Activated CD4-positive, alpha-beta T cell treated with anti-CD3 and anti-CD28 coated beads, Interleukin-2, amount 50 U/mL, for 24 hours (primary cell): ENCODE measurements around the gene LTB4R.
"Not testable (repeated sequence)": the region's sequence is repeated elsewhere in the genome, so short reads cannot be mapped to it uniquely, and the experiment has no call there.

ENCODE experiments used
- DNase-seq, 2 donors: peaks; one replicate each; pipeline ENCODE4 v3.0.0-alpha.2; 2020; ENCODE audit warnings: low read depth in 1 of 2, low spot score in 1 of 2

The LTB4R gene

GRCh38 chr14:24321212-24321975 is 10.1 kb downstream of the LTB4R start:
- no peak for DNase-seq

DNA sequence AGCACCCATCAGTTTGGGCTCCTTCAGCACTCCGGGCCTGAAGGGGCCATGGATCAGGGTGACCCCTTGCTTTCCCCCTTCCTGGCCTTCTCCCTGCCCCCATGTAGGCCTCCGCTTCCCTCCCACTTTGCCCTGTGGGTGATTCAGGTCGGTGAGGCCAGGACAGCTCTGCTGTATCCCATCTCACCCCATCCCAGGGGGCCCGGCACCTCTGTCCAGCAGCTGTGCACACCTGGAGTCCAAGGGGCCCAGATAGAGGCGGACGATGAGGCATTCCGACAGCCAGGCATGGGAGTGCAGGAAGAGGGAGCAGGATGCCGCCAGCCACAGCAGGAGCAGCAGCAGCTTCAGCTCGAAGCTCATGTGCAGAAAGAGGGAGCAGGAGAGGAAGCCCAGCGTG is 11.4 kb downstream of the LTB4R start:
- no peak for DNase-seq

DNA sequence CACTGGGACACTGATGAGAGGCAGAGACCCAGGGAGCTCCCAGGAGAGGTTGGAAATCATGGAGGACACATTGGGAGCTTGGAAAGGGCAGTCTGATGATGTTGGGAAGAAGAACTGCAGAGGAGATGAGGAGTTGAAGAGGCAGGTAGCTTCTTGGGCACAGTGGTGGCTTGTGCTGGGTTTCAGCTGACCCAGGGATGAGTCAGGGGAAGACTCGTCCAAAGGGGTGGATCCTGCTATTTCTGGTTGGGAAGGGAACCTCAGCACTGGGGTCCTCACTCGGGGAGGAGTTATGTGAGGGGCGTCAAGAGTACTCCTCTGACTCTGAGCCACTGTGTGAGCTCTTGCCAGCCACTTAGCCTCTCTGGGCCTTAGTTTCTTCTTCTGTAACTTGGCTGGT is 12.0 kb downstream of the LTB4R start:
- no peak for DNase-seq

- no peak for DNase-seq
Observed at GRCh38 chr14:24324024-24324423, 12.7 kb downstream of the LTB4R start.

DNA sequence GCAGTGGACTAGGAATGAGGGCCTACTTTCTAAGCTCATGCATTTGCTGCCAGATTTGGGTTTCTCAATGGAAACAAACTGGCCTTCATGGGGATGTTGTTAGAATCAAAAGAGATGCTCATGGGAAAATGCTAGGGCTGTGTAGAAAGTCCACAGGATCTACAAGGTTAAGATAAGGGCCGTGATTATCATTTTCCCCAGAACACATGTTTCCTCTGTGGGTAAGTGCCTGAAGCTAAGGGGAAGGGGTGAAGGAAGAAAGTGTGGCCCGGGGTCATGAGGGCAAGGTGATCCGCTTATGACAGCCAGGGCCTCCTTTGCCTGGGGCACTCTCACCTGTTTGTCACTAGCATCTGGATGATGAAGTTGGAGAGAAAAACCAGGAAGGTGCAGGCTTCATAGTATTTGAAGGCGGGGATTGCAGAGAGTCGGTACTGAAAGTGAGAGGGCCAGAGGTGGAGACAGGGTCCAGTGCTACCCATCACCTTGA is 13.8 kb downstream of the LTB4R start:
- no peak for DNase-seq

GRCh38 chr14:24325963-24326362 is 14.7 kb downstream of the LTB4R start:
- no peak for DNase-seq

DNA sequence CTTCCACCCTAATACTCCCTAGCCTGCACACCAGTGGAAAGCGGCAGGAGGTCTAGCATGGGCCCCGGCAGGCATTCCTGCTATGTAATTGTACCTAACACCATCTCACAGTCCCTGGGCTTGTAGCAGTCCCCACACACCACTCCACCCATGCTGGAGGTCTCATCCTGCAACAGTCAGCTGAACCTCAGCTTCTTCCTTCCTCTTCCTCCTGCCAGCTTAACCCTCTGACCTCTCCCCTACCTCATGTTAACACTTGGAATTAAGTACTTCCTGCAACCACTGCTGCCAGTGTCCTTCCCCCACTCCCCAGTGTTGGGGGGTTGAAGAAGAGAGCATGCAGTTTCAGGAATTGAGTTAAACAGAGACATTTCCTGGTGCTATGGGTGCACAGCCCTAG is 16.0 kb downstream of the LTB4R start:
- DNase-seq = no peak

DNA sequence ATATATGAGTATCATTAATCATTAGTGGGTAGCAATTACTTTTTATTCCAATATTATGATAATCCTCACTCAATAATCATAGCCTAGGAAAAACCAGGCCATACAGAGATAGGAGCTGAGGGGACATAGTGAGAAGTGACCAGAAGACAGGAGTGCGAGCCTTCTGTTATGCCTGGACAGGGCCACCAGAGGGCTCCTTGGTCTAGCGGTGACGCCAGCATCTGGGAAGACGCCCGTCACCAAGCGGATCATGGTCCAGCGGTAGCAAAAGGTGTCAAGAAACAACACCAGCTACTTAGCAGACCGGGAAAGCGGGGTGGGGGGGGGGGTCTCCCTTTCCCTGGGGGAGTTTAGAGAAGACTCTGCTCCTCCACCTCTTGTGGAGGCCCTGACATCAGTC is 16.6 kb downstream of the LTB4R start:
- not testable (repeated sequence) for DNase-seq

DNA sequence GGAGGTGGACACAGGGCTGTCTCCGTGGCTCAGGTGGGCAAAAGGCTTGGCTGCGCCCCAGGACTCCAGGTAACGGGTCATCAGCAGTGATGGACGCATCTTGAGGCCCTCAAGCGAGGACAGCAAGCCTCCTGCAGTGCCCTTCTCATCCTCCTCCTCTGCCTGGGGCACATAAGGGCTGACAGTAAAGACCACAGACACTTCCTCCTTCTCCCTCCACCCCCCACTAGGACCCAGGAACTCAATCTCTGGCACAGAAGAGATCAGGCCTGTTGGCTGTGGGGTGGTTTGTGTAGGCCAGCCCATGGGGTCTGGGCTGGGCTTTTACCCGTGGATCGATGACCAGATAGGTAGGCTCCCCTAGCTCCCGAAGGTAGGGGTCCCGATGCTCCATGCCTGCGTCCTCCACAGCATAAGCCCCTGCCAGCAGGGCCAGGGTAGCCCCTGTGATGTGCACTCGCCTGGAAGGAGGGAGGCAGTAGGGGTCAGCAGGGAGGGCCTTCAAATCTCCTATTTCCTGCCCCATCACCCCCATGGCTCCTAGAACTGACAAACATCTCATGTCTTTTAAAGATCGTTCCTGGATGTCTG is 17.9 kb downstream of the LTB4R start:
- DNase-seq = no peak

DNA sequence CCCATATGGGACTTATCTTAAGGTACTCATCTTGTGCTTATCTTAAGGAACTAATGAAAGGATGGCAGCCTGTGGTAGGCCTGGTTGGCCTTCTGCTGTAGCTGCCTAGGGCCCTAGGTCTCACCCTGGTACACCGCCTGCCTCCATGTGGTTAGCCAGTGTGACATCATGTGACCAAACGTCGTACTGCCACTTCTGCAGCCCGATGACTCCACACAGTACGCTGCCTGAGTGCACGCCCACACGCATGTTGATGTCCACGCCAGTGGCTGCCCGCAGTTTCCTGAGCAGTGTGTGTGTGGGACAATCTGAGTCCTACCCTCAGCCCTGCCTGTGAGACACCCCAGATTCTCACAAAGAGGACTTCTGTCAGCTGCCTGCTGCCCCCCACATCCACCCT is 18.4 kb downstream of the LTB4R start:
- DNase-seq = no peak

GRCh38 chr14:24330973-24331674 is 19.8 kb downstream of the LTB4R start:
- no peak for DNase-seq

DNA sequence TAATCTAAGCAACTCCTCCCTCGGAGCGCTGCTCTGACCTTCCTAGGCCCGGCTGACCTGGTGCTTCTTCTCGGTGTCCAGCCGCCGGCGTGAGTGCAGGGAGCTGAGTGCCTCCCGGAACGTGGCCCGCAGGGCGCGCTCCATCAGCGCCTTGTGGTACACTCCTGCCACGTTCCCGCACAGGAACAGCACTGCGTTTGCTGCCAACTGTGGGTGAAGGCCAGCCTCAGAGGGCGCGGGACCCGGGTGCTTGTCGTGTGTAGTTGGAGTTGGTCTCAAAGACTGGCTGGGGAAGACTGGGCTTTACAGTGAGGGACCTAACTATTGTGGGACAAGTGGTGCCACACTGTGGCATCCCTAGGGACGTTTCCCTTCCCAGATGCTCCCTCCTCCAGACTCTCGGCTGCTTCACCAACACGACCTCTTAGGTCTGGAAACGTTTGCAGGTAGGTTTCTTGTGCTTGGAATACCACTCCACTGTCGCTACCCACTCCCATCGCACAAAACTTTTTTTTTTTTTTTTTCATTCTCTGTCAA is 20.5 kb downstream of the LTB4R start:
- no peak for DNase-seq

DNA sequence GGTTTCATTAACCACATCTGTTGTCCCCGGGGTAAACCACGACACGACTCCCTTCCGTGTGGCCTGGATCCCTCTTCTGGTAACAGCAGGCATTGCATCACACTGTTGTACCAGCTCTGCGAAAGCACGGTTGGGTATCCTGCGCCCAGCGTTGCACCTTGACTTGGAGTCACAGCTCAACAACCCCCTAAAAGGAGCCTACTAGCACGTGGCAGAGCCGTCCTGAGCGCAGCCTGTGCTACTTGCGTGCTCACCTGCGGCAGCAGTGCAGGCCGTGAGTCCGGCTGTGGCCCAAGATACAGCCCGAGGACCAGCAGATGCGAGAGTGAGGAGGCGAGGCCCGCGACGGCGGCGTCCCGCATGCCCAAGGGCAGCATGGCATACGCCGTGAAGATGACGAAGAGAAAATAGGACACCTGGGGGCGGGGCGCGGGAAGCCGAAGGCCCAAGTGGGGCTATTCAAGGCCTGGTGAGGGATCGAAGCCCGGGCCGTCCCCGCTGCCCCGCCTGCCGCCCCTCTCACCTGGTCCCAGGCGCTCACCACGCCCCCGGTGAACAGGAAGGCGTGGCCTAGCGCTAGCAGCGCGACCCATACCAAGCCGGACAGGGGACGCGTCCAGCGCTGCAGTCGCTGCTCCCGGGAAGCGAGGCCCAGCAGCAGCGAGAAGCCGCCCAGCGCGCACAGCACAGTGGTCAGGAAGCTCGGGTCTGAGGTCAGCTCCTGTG is 21.1 kb downstream of the LTB4R start:
- DNase-seq = peak; percentile 55 to 84

DNA sequence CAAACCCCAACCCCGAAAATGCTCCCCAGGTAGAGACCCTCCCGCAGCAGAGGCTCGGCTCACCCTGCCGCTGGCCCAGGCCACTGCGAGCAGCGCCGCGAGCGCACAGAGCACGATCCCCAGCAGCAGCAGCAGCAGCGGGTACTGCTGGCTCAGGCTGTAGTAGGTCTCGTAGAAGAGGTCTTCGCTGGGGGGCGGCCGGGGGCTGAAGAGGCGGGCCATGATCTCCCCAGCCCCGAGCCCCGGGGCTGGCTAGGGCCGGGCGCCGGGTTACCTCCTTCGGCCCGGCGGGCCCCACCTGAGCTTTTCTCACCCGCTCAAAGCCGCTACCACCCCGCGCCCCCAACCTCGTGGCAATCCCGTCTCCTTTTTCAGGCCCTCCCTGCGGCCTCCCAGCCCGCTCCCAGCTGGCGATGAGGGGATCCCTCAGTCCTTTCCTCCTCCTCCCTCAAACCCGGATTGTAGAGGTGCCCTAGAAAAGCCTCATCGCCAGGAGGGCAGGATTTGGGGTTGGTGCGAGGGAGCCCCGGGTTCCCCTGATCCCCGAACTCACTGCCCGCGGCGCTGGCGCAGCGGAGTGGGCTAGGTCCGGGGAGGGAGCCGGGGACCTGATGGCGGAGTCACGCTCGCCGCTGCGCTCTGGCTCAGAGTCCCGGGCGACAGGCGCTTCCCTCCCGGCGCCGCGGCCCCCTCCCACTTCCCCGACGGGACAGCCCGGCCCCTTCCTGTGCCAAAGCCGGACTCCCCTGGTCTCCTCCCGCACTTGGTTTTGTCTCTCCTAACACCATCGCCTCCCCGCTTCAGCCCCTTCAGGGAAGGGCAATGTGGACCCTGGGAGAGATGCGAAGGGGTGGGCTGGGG is 23.4 kb downstream of the LTB4R start, which contains the start of gene ADCY4:
TSS of gene ADCY4 (minus strand) at position 641 of the 861 bp plus-strand sequence. CDS start at position 222, 419 bp downstream.
- DNase-seq = no peak

DNA sequence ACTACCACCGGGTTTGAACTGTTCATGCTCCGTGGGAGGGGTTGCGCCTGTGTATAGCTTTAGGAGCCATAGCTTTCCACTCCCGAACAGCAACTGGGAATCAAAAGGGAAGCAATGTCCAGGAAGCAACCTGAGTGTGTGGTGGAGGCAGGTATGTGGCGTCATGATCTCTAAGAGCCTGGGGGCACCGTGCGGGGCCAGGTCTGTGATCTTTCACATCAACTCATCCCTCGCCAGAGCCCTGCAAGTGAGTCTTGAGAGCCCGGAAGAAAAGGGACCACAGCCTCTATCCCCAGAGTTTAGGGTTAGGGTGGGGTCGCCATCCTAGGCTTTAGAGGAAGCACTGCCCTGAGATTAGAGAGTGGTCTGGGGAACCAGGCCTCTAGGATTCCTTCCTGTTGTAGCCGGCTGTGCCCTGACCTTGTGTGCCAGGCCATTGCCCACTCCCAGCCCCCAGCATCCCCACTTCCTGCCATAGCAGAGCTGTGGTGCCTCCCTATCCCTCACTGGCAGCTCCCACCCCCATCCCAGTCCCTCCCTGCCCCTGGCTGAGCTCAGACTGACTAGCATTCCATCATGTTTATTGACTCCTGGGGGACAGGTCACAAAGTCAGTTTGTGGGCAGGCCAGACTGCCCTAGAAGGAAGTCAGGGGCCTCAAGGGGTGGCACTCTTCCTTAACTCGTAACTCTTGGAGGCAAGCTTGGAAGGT is 24.3 kb downstream of the LTB4R start:
- no peak for DNase-seq

GRCh38 chr14:24337144-24337823 is 26.0 kb downstream of the LTB4R start:
- DNase-seq = no peak

GRCh38 chr14:24337824-24338175 is 26.5 kb downstream of the LTB4R start:
- no peak for DNase-seq

DNA sequence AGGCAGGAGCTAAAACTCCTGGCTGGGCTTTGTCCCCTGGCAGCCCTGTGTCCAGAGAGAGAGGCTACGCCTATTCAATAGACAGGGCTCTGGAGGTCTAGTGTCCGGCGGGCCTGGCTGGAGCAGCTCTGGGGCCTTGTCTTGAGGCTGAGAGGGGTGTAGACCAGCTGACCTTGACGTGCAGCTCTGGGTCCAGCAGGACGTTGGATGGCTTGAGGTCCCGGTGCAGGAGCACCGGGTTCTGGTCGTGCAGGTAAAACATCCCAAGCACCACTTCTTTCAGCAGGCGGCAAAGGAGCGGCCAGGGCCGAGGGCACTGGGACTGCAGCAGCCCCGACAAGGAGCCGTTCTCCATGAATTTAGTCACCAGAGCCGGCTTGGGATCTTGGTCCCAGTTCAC is 27.5 kb downstream of the LTB4R start:
- no peak for DNase-seq
